ENCODE measurements around the gene MEGF6.
A peak's percentile ranks its signal among the peaks of the same experiment; 100 is the strongest.

MEGF6 gene

DNA sequence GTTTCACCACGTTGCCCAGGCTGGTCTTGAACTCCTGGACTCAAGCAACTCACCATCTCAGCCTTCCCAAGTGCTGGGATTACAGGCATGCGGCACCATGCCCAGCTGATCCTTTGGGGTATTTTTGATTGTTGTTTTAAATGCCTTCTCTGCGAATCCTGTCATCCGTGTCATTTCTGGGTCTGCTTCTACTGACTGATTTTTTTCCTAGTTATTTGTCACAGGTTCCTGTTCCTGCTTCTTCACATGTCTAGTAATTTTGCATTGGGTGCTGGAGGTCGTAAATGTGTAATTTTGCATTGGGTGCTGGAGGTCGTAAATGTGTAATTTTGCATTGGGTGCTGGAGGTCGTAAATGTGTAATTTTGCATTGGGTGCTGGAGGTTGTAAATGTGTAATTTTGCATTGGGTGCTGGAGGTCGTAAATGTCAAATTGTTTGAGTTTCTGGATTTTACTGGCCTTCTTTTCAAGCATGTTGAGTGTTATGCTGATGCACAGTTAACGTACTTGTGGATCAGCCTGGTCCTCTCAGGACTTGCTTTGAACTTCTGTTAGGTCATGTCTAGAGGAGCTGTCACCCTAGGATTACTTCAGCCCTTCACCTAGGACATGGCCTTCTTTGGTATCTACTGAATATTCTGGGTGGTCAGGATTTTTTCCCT lies 161.0 kb downstream of the MEGF6 start:
- no peaks in the 10 kb centered on the region for H3K9me3 ChIP-seq (ENCODE audit: control insufficient read depth, low read length)
- H3K4me1 ChIP-seq (ENCODE audit: control insufficient read depth, insufficient read depth, low read length): peaks cover 8% of the 10 kb centered on the region
- WGBS, 2 experiments: 89 to 92% methylated on average over 9 of the region's 9 CpGs
- H3K27ac ChIP-seq (ENCODE audit: insufficient read depth, low read depth, low read length, poor library complexity, severe bottlenecking): no peak overlapping the region
- no peak overlapping the region for H3K4me3 ChIP-seq (ENCODE audit: insufficient read depth, low read depth, low read length)
- H3K36me3 ChIP-seq (ENCODE audit: control insufficient read depth, insufficient read depth, low read length): no peaks in the 10 kb centered on the region
- H3K27me3 ChIP-seq (ENCODE audit: control insufficient read depth, insufficient read depth, low read length, poor library complexity, severe bottlenecking): peaks cover 16% of the 10 kb centered on the region

DNA sequence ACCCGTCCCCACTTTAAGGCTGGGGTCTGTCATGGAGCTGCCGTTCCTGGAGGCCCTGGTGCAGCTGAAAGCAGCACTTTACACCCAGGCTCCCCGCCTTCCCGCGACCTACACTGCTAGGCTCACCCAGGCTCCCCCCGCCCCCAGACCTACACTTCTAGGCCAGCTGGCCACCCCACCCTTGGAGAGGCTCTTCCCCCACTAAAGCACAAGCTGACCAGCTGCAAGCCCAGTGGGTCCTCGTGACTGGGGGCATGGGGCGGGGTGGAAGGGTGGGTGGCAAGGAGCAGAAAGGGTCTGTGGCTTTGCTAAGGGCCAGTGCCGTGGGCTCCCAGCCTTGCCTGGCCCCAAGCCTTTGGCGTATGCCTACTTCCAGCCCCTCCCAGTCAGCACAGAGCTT lies 166.6 kb downstream of the MEGF6 start:
- Histone ChIP-seq H3K9me3 (ENCODE audit: control insufficient read depth, low read length) (no peaks in the 10 kb centered on the region), H3K4me3 (ENCODE audit: insufficient read depth, low read depth, low read length) (no peak overlapping the region), H3K36me3 (ENCODE audit: control insufficient read depth, insufficient read depth, low read length) (no peaks in the 10 kb centered on the region), H3K27ac (ENCODE audit: insufficient read depth, low read depth, low read length, poor library complexity, severe bottlenecking) (no peak overlapping the region), H3K27me3 (ENCODE audit: control insufficient read depth, insufficient read depth, low read length, poor library complexity, severe bottlenecking) (peaks cover 6% of the 10 kb centered on the region), H3K4me1 (ENCODE audit: control insufficient read depth, insufficient read depth, low read length) (peaks cover 20% of the 10 kb centered on the region)
- 82 to 83% methylated on average over 10 of the region's 10 CpGs for WGBS, 2 experiments

DNA sequence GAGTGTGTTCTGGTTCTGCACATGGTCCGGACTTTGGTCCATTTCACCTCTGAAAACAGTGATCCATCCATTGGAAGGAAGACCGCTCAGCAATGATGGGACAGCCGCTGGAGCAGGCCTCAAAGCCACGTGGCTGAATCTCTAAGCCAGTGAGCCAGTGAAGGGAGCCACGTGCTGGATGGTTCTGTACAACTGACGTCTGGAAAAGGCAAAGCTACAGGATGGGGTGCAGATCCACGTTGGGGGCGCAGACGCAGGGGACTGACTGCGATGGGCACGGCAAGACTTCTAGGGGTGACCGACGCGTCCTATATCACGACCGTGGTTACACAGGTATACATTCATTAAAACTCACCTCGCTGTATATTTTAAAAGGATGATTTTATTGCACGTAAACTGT lies 167.0 kb downstream of the MEGF6 start:
- no peaks in the 10 kb centered on the region for H3K9me3 ChIP-seq (ENCODE audit: control insufficient read depth, low read length)
- peaks cover 3% of the 10 kb centered on the region for H3K27me3 ChIP-seq (ENCODE audit: control insufficient read depth, insufficient read depth, low read length, poor library complexity, severe bottlenecking)
- 93 to 97% methylated on average over 18 of the region's 18 CpGs for WGBS, 2 experiments
- no peaks in the 10 kb centered on the region for H3K36me3 ChIP-seq (ENCODE audit: control insufficient read depth, insufficient read depth, low read length)
- H3K27ac ChIP-seq (ENCODE audit: insufficient read depth, low read depth, low read length, poor library complexity, severe bottlenecking): no peak overlapping the region
- no peak overlapping the region for H3K4me3 ChIP-seq (ENCODE audit: insufficient read depth, low read depth, low read length)
- peaks cover 22% of the 10 kb centered on the region for H3K4me1 ChIP-seq (ENCODE audit: control insufficient read depth, insufficient read depth, low read length)

DNA sequence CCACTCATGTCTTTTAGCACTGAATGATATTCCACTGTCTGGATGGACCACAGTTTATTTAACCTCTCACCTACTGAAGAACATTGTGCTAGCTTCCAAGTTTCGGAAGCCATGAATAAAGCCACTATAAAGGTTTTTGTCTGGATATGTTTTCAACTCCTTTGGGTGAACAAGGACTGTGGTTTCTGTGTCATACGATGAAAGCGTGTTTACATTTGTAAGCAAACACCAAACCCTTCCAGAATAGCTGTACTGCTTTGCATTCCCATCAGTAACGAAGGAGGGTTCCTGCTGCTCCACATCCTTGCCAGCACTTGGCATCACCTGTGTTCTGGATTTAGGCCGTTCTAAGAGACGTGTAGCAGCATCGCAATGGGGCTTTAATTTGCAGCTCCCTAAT lies 167.5 kb downstream of the MEGF6 start:
- peaks cover 22% of the 10 kb centered on the region for H3K4me1 ChIP-seq (ENCODE audit: control insufficient read depth, insufficient read depth, low read length)
- peaks cover 2% of the 10 kb centered on the region for H3K27me3 ChIP-seq (ENCODE audit: control insufficient read depth, insufficient read depth, low read length, poor library complexity, severe bottlenecking)
- no peak overlapping the region for H3K27ac ChIP-seq (ENCODE audit: insufficient read depth, low read depth, low read length, poor library complexity, severe bottlenecking)
- H3K36me3 ChIP-seq (ENCODE audit: control insufficient read depth, insufficient read depth, low read length): no peaks in the 10 kb centered on the region
- H3K4me3 ChIP-seq (ENCODE audit: insufficient read depth, low read depth, low read length): no peak overlapping the region
- H3K9me3 ChIP-seq (ENCODE audit: control insufficient read depth, low read length): no peaks in the 10 kb centered on the region
- WGBS, 2 experiments: 95 to 96% methylated on average over 7 of the region's 7 CpGs

DNA sequence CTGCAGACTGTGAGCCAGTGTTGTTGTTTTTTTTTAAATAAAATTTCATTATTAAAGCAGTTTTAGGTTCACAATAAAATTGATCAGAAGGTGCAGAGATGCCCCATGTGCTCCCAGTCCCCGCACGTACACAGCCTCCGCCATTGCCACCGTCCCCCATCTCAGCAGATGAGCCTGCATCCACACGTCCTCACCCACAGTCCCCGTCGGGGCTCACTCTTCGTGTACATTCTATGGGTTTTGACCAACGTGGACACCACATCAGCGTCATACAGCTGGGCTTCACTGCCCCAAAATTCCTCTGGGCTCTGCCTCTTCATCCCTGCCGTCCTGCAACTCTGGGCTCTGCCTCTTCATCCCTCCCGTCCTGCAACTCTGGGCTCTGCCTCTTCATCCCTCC lies 168.4 kb downstream of the MEGF6 start:
- Histone ChIP-seq H3K36me3 (ENCODE audit: control insufficient read depth, insufficient read depth, low read length) (no peaks in the 10 kb centered on the region), H3K9me3 (ENCODE audit: control insufficient read depth, low read length) (no peaks in the 10 kb centered on the region), H3K27ac (ENCODE audit: insufficient read depth, low read depth, low read length, poor library complexity, severe bottlenecking) (no peak overlapping the region), H3K4me3 (ENCODE audit: insufficient read depth, low read depth, low read length) (no peak overlapping the region), H3K4me1 (ENCODE audit: control insufficient read depth, insufficient read depth, low read length) (peaks cover 22% of the 10 kb centered on the region), H3K27me3 (ENCODE audit: control insufficient read depth, insufficient read depth, low read length, poor library complexity, severe bottlenecking) (no peaks in the 10 kb centered on the region)
- WGBS, 2 experiments: 91 to 92% methylated on average over 12 of the region's 12 CpGs

DNA sequence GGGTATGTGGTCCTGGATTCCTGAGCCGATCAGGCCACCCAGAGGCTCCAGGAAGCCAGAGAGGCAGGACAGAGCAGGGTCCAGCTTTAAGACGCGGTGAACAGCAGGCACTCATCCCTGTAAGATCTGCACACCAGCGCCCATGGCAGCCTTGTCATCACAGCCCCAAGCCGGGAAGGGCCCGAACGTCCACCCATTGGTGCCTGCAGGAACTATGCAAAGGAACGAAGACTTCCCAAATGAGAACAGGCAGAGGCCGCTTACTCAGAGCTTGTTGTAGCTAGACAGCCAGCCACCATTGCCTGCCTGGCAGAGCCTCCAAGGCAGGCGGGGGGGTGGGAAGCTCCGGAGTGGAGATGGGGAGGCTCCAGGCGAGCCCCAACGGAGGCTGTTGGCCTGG lies 169.0 kb downstream of the MEGF6 start:
- 87% methylated on average over 13 of the region's 13 CpGs for WGBS, 2 experiments
- Histone ChIP-seq H3K27ac (ENCODE audit: insufficient read depth, low read depth, low read length, poor library complexity, severe bottlenecking) (no peak overlapping the region), H3K4me3 (ENCODE audit: insufficient read depth, low read depth, low read length) (no peak overlapping the region), H3K9me3 (ENCODE audit: control insufficient read depth, low read length) (no peaks in the 10 kb centered on the region), H3K27me3 (ENCODE audit: control insufficient read depth, insufficient read depth, low read length, poor library complexity, severe bottlenecking) (no peaks in the 10 kb centered on the region), H3K36me3 (ENCODE audit: control insufficient read depth, insufficient read depth, low read length) (no peaks in the 10 kb centered on the region), H3K4me1 (ENCODE audit: control insufficient read depth, insufficient read depth, low read length) (peaks cover 22% of the 10 kb centered on the region)

DNA sequence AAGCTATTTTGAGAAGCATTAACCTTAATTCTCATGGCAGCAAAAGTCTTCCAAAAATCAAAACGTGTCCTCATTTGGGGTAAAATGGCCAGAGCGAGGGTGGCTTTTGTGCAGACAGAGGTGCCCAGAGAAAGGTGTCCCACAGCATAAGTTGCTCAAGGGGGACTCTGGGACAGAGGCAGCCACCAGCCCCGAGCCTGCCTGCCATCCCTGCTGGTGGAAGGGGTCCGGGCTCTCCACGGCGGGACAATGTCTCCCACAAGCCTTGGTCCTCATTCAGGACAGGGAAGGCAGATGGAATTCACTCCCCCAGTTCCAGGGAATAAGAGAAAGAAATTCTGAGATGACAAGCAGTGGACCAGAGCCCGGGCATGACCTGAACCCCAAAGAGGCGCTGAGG lies 169.4 kb downstream of the MEGF6 start:
- H3K4me1 ChIP-seq (ENCODE audit: control insufficient read depth, insufficient read depth, low read length): peaks cover 22% of the 10 kb centered on the region
- 92 to 93% methylated on average over 8 of the region's 8 CpGs for WGBS, 2 experiments
- no peaks in the 10 kb centered on the region for H3K9me3 ChIP-seq (ENCODE audit: control insufficient read depth, low read length)
- no peak overlapping the region for H3K4me3 ChIP-seq (ENCODE audit: insufficient read depth, low read depth, low read length)
- H3K27ac ChIP-seq (ENCODE audit: insufficient read depth, low read depth, low read length, poor library complexity, severe bottlenecking): peak overlapping the region; percentile 81
- no peaks in the 10 kb centered on the region for H3K36me3 ChIP-seq (ENCODE audit: control insufficient read depth, insufficient read depth, low read length)
- H3K27me3 ChIP-seq (ENCODE audit: control insufficient read depth, insufficient read depth, low read length, poor library complexity, severe bottlenecking): no peaks in the 10 kb centered on the region

DNA sequence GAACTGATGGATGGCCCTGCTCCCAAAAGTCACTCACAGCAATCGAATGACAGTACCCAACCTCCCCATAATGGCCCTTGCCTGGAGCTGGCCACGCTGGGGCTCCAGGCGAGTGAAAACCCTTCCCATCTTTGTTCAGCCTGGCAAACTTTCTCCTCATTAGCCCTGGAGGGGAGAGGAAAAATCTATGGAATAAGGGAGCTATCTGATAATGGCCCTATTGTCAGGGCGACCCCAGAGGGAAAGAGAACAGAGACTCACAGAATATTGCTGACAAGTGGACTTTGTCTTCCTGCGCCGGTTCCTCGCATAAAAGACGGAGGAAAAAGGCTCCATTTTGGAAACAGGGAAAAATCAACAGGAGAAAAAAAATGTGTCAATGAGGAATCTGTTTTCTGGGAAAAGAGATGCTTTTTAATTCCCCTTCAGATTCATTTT lies 169.9 kb downstream of the MEGF6 start:
- Histone ChIP-seq H3K27me3 (ENCODE audit: control insufficient read depth, insufficient read depth, low read length, poor library complexity, severe bottlenecking) (no peaks in the 10 kb centered on the region), H3K9me3 (ENCODE audit: control insufficient read depth, low read length) (no peaks in the 10 kb centered on the region), H3K27ac (ENCODE audit: insufficient read depth, low read depth, low read length, poor library complexity, severe bottlenecking) (peak overlapping the region; percentile 81), H3K4me3 (ENCODE audit: insufficient read depth, low read depth, low read length) (no peak overlapping the region), H3K4me1 (ENCODE audit: control insufficient read depth, insufficient read depth, low read length) (peaks cover 22% of the 10 kb centered on the region), H3K36me3 (ENCODE audit: control insufficient read depth, insufficient read depth, low read length) (no peaks in the 10 kb centered on the region)
- WGBS, 2 experiments: 73 to 76% methylated on average over 8 of the region's 8 CpGs

DNA sequence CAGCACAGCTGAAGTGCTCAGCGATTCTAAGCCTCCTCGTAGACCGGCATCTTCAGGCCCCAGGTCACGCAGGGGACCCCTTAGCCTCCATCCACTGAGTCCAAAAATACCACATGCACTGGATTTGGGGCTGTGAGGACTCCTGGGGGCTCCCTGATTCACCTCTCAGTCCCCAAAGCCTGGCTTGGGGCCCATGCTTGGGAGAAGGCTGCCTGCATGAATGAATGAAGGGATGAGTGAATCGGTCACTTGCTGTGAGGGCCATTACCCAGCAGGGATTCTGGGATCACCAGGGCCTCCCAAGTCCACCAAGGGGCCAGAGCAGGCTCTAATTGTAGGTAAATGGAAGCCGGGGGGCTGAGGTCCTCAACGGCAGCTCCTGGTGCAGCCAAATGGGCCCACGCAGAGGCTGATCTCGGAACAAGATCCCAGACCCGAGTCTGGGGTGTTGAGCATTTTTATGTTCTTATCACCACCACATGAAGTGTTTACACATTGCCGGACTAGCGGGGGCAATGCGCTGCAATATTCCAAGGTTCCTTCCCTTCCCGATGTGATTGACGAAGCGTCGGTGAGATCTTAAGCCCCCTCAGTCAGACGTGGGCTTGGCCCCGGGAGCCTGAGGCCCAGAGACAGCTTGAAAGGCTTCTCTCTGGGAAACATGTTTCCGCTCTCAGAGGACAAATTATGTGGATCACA lies 170.4 kb downstream of the MEGF6 start:
- Histone ChIP-seq H3K4me1 (ENCODE audit: control insufficient read depth, insufficient read depth, low read length) (peaks cover 22% of the 10 kb centered on the region), H3K4me3 (ENCODE audit: insufficient read depth, low read depth, low read length) (no peak overlapping the region), H3K36me3 (ENCODE audit: control insufficient read depth, insufficient read depth, low read length) (no peaks in the 10 kb centered on the region), H3K9me3 (ENCODE audit: control insufficient read depth, low read length) (no peaks in the 10 kb centered on the region), H3K27me3 (ENCODE audit: control insufficient read depth, insufficient read depth, low read length, poor library complexity, severe bottlenecking) (no peaks in the 10 kb centered on the region), H3K27ac (ENCODE audit: insufficient read depth, low read depth, low read length, poor library complexity, severe bottlenecking) (peak overlapping the region; percentile 67)
- 84 to 87% methylated on average over 20 of the region's 20 CpGs for WGBS, 2 experiments

DNA sequence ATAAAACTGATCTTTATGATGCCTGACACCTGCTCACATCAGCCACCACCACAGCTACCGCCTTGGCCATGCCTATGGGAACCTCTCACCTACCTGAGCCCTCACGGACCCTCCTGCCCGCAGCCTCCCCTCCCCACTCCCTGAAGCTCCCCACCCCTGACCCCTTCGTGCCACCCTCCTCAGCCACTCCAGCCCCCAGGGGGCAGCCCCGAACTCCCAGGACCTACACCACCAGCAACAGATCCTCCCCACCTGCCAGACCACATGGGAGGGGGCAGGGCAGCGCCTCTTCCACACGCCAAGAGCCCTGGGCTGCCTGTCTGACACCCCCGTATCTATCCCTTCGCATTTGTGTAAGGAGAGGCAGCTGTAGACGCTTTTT lies 171.0 kb downstream of the MEGF6 start:
- WGBS, 2 experiments: 76 to 77% methylated on average over 10 of the region's 10 CpGs
- Histone ChIP-seq H3K27me3 (ENCODE audit: control insufficient read depth, insufficient read depth, low read length, poor library complexity, severe bottlenecking) (no peaks in the 10 kb centered on the region), H3K9me3 (ENCODE audit: control insufficient read depth, low read length) (no peaks in the 10 kb centered on the region), H3K4me3 (ENCODE audit: insufficient read depth, low read depth, low read length) (no peak overlapping the region), H3K4me1 (ENCODE audit: control insufficient read depth, insufficient read depth, low read length) (peaks cover 22% of the 10 kb centered on the region), H3K36me3 (ENCODE audit: control insufficient read depth, insufficient read depth, low read length) (no peaks in the 10 kb centered on the region), H3K27ac (ENCODE audit: insufficient read depth, low read depth, low read length, poor library complexity, severe bottlenecking) (no peak overlapping the region)

Data from ectodermal cell (in vitro differentiated cells).